Endothelial cell of umbilical vein (primary cell): ENCODE data around the gene CIZ1. TPM values are rescaled to one million over a fixed set of nuclear protein-coding genes. Genes with fewer than 3 reads are reported as not detected.

ENCODE experiments used
- Bru-seq: library from RNA; stranded (reverse); fragments of 400-500 nt; gene quantifications from one replicate; lab custom pipeline; 2021; lab: Mats Ljungman, UMichigan
- BruChase-seq, 2 experiments: library from RNA; stranded (reverse); fragments of 400-500 nt; gene quantifications; one replicate each; lab custom pipeline; 2021; lab: Mats Ljungman, UMichigan
- BruUV-seq: library from RNA; stranded (reverse); fragments of 400-500 nt; replicated peaks from 2 replicates; lab custom pipeline; 2021; lab: Mats Ljungman, UMichigan
- CTCF ChIA-PET: fragments of 300-600, 350-600 bp; sonication (Branson Sonifier 250); formaldehyde crosslinking; loops from one replicate; lab custom pipeline; 2021; ENCODE audit warnings: antibody characterized with exemption, inconsistent platforms; lab: Charles Lee
- POLR2A ChIA-PET: fragments of 300-600, 350-600 bp; sonication (Branson Sonifier 250); formaldehyde crosslinking; loops from one replicate; lab custom pipeline; 2021; ENCODE audit warnings: antibody characterized with exemption, inconsistent platforms; lab: Charles Lee
- DNase-seq: peaks from one replicate; pipeline ENCODE4 v3.0.0-alpha.2; 2011; ENCODE audit warnings: low read depth, low spot score
- FAIRE-seq: peaks from 2 replicates; lab custom pipeline; 2011; peaks lifted over from hg19 to GRCh38; lab: Jason Lieb, UNC
- H2AFZ ChIP-seq: 2 replicates; pipeline ENCODE4 v1.6.0; 2012; ENCODE audit warnings: low read depth, low read length, control low read depth, inconsistent platforms
- H3K27ac ChIP-seq: 2 replicates; pipeline ENCODE4 v1.5.1; 2011; ENCODE audit warnings: low read depth, mild to moderate bottlenecking, control low read depth, low read length, moderate library complexity; ENCODE audit not compliant: insufficient read depth
- H3K27me3 ChIP-seq, 2 experiments: 2 replicates each; pipeline versions ENCODE4 v1.6.0 to v1.6.1; 2011; ENCODE audit warnings: low read length in 2 of 2, mixed read lengths in 1 of 2; ENCODE audit not compliant: control insufficient read depth in 2 of 2, insufficient read depth in 2 of 2
- H3K36me3 ChIP-seq, 2 experiments: 2 replicates in 1 of 2; 3 replicates in 1 of 2; pipeline ENCODE4 v1.5.1; 2011; ENCODE audit warnings: low read length in 2 of 2, mild to moderate bottlenecking in 1 of 2, moderate library complexity in 1 of 2; ENCODE audit not compliant: control insufficient read depth in 2 of 2, insufficient read depth in 2 of 2; ENCODE audit errors: extremely low read depth in 1 of 2
- H3K4me1 ChIP-seq: 3 replicates; pipeline ENCODE4 v1.5.1; 2011; ENCODE audit warnings: mild to moderate bottlenecking, low read length; ENCODE audit not compliant: control insufficient read depth, insufficient read depth; ENCODE audit errors: extremely low read depth
- H3K4me2 ChIP-seq: 2 replicates; pipeline ENCODE4 v1.6.1; 2011; ENCODE audit warnings: low read length, control low read depth, mixed read lengths; ENCODE audit not compliant: insufficient read depth
- H3K4me3 ChIP-seq, 3 experiments: fragments of 200-600 bp in 1 of 3; sonication (generic), shearing (Covaris generic) in 1 of 3; replicated peaks in 1 of 3; 2 replicates each; pipeline ENCODE4 v1.5.1; 2011 to 2016; ENCODE audit warnings: control low read depth in 3 of 3, low read length in 3 of 3, mild to moderate bottlenecking in 2 of 3, inconsistent platforms in 1 of 3, low read depth in 1 of 3, moderate library complexity in 1 of 3; ENCODE audit not compliant: insufficient read depth in 1 of 3
- H3K79me2 ChIP-seq: 2 replicates; pipeline ENCODE4 v1.6.0; 2012; ENCODE audit warnings: low read length, inconsistent platforms; ENCODE audit not compliant: control insufficient read depth, insufficient read depth
- H3K9ac ChIP-seq: replicated peaks from 2 replicates; pipeline ENCODE3; 2011; ENCODE audit warnings: low read length, control low read depth; ENCODE audit not compliant: insufficient read depth; ENCODE audit errors: extremely low read depth
- H3K9me1 ChIP-seq: replicated peaks from 3 replicates; pipeline ENCODE4 v1.6.0; 2011; ENCODE audit warnings: mild to moderate bottlenecking, low read length; ENCODE audit not compliant: control insufficient read depth, insufficient read depth; ENCODE audit errors: extremely low read depth
- H3K9me3 ChIP-seq: replicated peaks from 2 replicates; pipeline ENCODE4 v1.5.1; 2012; ENCODE audit warnings: low read length, inconsistent platforms; ENCODE audit not compliant: control insufficient read depth, insufficient read depth
- H4K20me1 ChIP-seq: replicated peaks from 2 replicates; pipeline ENCODE3; 2011; ENCODE audit warnings: mild to moderate bottlenecking, low read length; ENCODE audit not compliant: control insufficient read depth, insufficient read depth; ENCODE audit errors: extremely low read depth
- CTCF ChIP-seq, 2 donors: IDR thresholded peaks; 1 replicate in 1 of 2; 2 replicates in 1 of 2; pipeline ENCODE4 v1.5.1; 2011; ENCODE audit warnings: low read length in 2 of 2, mild to moderate bottlenecking in 2 of 2, moderate library complexity in 2 of 2, control low read depth in 1 of 2, inconsistent platforms in 1 of 2, low read depth in 1 of 2; ENCODE audit not compliant: insufficient read depth in 1 of 2; ENCODE audit errors: extremely low read depth in 1 of 2
- FOS ChIP-seq: IDR thresholded peaks from 2 replicates; pipeline ENCODE4 v1.6.1; 2011; ENCODE audit warnings: mild to moderate bottlenecking, low read length, moderate library complexity, borderline replicate concordance; ENCODE audit not compliant: insufficient read depth
- POLR2A ChIP-seq: IDR thresholded peaks from 2 replicates; pipeline ENCODE4 v1.6.1; 2012; ENCODE audit warnings: low read depth, mild to moderate bottlenecking, control low read depth, low read length
- POLR2AphosphoS5 ChIP-seq: IDR thresholded peaks from 2 replicates; pipeline ENCODE4 v1.6.1; 2012; ENCODE audit warnings: low read depth, mild to moderate bottlenecking, control low read depth, low read length, moderate library complexity; ENCODE audit not compliant: insufficient read depth
- dilution Hi-C: fragments of 300-500 bp; cut with MboI; formaldehyde crosslinking; loops from one replicate; pipeline ENCODE4 v1.15.0; 2019; ENCODE audit warnings: low sequenced_read_pairs; ENCODE audit not compliant: extremely low pct_ligation_motif_present
- intact Hi-C: fragments of 100-400 bp; cut with micrococcal nuclease; formaldehyde crosslinking; loops from one replicate; pipeline ENCODE4 v1.10.0; 2022
- long read RNA-seq: library from polyadenylated mRNA; stranded (forward); transcript quantifications from one replicate; pipeline ENCODE4 v2.0.0, GENCODE V29; 2021
- polyA minus RNA-seq, 3 experiments: library from RNA; depleted of rRNA, polyadenylated mRNA; stranded (reverse); fragments of >200 nt; gene quantifications; 1 replicate in 1 of 3; 2 replicates in 2 of 3; pipeline ENCODE4 v1.2.3, GENCODE V29; 2011
- polyA plus RNA-seq, 4 experiments: library from polyadenylated mRNA; depleted of rRNA in 3 of 4; stranded (reverse) in 3 of 4; unstranded in 1 of 4; fragments of >200 nt; gene quantifications; 2 replicates each; pipeline versions ENCODE4 v1.2.1 to v1.2.3, GENCODE V29; 2011 to 2012; ENCODE audit warnings: missing spikeins in 1 of 4
- total RNA-seq: library from RNA; stranded (reverse); gene quantifications from 2 replicates; pipeline ENCODE4 v1.2.3, GENCODE V29; 2021

Gene CIZ1
- total RNA-seq: 143 and 150 TPM in 2 replicates
- 88.3 and 97.2 TPM in 2 replicates for polyA plus RNA-seq
- polyA plus RNA-seq (2011; cell fraction: cytosol; rRNA removed): 61.2 and 64.5 TPM in 2 replicates
- 129 and 141 TPM in 2 replicates for polyA plus RNA-seq (2011; cell fraction: nucleus; rRNA removed)
- polyA plus RNA-seq (2012): 106 and 126 TPM in 2 replicates
- 72.8 and 92.2 TPM in 2 replicates for polyA minus RNA-seq
- 89.1 TPM for polyA minus RNA-seq (2011; cell fraction: cytosol; rRNA and poly(A)+ RNA removed)
- polyA minus RNA-seq (2011; cell fraction: nucleus; rRNA and poly(A)+ RNA removed): 32.6 and 40.5 TPM in 2 replicates
- percentile 57 among the genes with signal in this experiment for Bru-seq, nascent RNA
- BruChase-seq, experiment 1, labeled RNA remaining after a 6-hour chase: percentile 74 among the genes with signal in this experiment
- percentile 65 among the genes with signal in this experiment for BruChase-seq, experiment 2, labeled RNA remaining after a 2-hour chase
- long read RNA-seq, transcript CIZ1-204 (17 exons, 2,984 nt): major isoform, 49 of 169 reads
- long read RNA-seq, partial matches to known transcripts: 30 of 169 reads
- long read RNA-seq, other reads (novel, unspliced or antisense): 86 of 169 reads

GRCh38 chr9:128191406-128192046 is at the start of gene CIZ1:
TSS of gene CIZ1 (minus strand) at chr9:128191572. CDS start at chr9:128190857, 715 bp downstream.
- H3K4me2 ChIP-seq: peak within 1 kb of the TSS; percentile 57
- peak; percentile 94 for TF ChIP-seq POLR2AphosphoS5
- peak; percentile 74 to 86 for TF ChIP-seq CTCF (IDR thresholded peaks at IDR 0.05; ENCODE audit: extremely low read depth in 1 of 2, insufficient read depth in 1 of 2, low read depth in 1 of 2, low read length in 2 of 2)
- TF ChIP-seq POLR2A: peak; percentile 49
- TF ChIP-seq FOS: no peak
- no peaks in the 10 kb centered on the region for H3K9me1 ChIP-seq
- dilution Hi-C loops (no loop called here), intact Hi-C loops (loop anchor here (1.0 to 2.0 kb wide), 2 partner anchors 8 to 31 kb away; partner anchors contain the start of gene BBLN)
- peak within 1 kb of the TSS; percentile 97 for H2AFZ ChIP-seq
- ChIA-PET CTCF (interaction anchor here (1.0 to 1.9 kb wide), 11 partner anchors 9 to 170 kb away, joined by 3 to 6 read pairs (median 4); no protein-coding TSS in a partner anchor), POLR2A (no interaction called here)
- H3K27me3 ChIP-seq: no peaks in the 10 kb centered on the region
- H3K36me3 ChIP-seq: peaks cover 7% of the 10 kb centered on the region in 2 experiments
- H3K9me3 ChIP-seq: no peaks in the 10 kb centered on the region
- DNase-seq (peak; percentile 76), FAIRE-seq (peak; percentile 74)
- no peaks in the 10 kb centered on the region for H4K20me1 ChIP-seq
- H3K4me1 ChIP-seq: peaks cover 11% of the 10 kb centered on the region
- peak within 1 kb of the TSS; percentile 70 to 89 (median 76) for H3K4me3 ChIP-seq
- H3K27ac ChIP-seq: peak within 1 kb of the TSS; percentile 37
- peak within 1 kb of the TSS; percentile 82 for H3K9ac ChIP-seq
- BruUV-seq: no TSS peak
- peaks cover 17% of the 10 kb centered on the region for H3K79me2 ChIP-seq
